BE2C (cell line): ENCODE results near the gene TTLL11.

Experiments used
- DNase-seq: peaks from one replicate; pipeline ENCODE4 v3.0.0-alpha.2; 2020
- H3K27me3 ChIP-seq: fragments of 250-450 bp; sonication (Bioruptor Pico); 2 replicates; pipeline ENCODE4 v1.5.1; 2020; ENCODE audit warnings: mild to moderate bottlenecking
- H3K36me3 ChIP-seq: fragments of 250-450 bp; sonication (Bioruptor Pico); 2 replicates; pipeline ENCODE4 v1.5.1; 2020; ENCODE audit warnings: mild to moderate bottlenecking
- H3K4me1 ChIP-seq: fragments of 250-450 bp; sonication (Bioruptor Pico); 2 replicates; pipeline ENCODE4 v1.5.1; 2020
- H3K4me3 ChIP-seq: 2 replicates; pipeline ENCODE4 v1.5.1; 2011; ENCODE audit warnings: low read depth, low read length
- H3K9me3 ChIP-seq: fragments of 250-450 bp; sonication (Bioruptor Pico); 2 replicates; pipeline ENCODE4 v1.5.1; 2020
- TF ChIP-seq, protein P1 (sequence below): IDR thresholded peaks from 2 replicates; pipeline ENCODE4 v1.5.1; 2012; ENCODE audit warnings: mild to moderate bottlenecking, low read depth, low read length

TTLL11 gene

DNA sequence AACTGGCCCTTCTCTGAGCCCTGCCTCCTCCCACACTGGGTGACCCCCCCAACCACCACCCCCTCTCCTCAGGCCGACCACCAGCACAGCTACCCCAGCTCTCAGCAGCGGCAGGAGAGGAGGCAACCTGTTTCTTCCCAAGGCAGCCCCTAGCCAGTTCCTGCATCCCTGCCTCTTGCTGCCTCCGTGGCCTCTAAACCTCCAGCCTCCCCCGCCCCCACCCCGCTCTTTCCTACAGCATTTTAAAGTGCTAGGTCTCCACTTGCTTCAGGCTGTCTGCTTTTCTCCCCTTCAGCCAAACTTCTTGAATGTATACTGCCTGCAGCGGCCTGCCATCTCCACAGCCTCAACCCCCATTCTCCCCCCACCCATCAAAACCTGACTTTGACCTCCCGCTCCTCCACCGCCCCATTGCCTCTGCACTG, 306.1 kb downstream of the TTLL11 start:
- DNase-seq = no peak
- Histone ChIP-seq H3K4me1 (peaks cover 16% of the 10 kb centered on the region), H3K36me3 (peaks cover 18% of the 10 kb centered on the region), H3K9me3 (no peaks in the 10 kb centered on the region), H3K27me3 (no peaks in the 10 kb centered on the region), H3K4me3 (no peak overlapping the region)
- TF ChIP-seq, protein P1, sequence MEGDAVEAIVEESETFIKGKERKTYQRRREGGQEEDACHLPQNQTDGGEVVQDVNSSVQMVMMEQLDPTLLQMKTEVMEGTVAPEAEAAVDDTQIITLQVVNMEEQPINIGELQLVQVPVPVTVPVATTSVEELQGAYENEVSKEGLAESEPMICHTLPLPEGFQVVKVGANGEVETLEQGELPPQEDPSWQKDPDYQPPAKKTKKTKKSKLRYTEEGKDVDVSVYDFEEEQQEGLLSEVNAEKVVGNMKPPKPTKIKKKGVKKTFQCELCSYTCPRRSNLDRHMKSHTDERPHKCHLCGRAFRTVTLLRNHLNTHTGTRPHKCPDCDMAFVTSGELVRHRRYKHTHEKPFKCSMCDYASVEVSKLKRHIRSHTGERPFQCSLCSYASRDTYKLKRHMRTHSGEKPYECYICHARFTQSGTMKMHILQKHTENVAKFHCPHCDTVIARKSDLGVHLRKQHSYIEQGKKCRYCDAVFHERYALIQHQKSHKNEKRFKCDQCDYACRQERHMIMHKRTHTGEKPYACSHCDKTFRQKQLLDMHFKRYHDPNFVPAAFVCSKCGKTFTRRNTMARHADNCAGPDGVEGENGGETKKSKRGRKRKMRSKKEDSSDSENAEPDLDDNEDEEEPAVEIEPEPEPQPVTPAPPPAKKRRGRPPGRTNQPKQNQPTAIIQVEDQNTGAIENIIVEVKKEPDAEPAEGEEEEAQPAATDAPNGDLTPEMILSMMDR = no peak

DNA sequence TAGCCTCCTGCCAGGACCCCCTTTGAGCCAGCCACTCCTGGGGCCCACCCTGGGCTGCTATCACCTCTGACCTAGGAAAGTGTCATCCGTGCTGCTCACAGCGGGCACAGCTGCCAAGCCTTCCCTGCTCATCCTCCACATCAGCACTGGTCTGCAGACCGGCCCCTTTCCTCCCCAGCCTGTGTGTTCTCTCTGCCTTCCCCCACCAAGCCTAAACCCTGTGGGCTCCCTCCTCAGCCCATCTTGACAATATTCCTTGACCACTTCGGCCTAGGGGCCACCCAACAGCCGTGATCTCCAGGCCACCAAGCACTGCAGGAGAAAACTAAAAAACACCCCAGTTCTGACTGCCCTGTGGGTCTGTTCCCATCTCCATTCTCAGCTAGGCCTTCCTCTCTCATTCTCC, 306.6 kb downstream of the TTLL11 start:
- TF ChIP-seq, protein P1 = no peak
- DNase-seq = no peak
- Histone ChIP-seq H3K9me3 (no peaks in the 10 kb centered on the region), H3K4me1 (peaks cover 16% of the 10 kb centered on the region), H3K36me3 (peaks cover 22% of the 10 kb centered on the region), H3K4me3 (no peak overlapping the region), H3K27me3 (no peaks in the 10 kb centered on the region)

DNA sequence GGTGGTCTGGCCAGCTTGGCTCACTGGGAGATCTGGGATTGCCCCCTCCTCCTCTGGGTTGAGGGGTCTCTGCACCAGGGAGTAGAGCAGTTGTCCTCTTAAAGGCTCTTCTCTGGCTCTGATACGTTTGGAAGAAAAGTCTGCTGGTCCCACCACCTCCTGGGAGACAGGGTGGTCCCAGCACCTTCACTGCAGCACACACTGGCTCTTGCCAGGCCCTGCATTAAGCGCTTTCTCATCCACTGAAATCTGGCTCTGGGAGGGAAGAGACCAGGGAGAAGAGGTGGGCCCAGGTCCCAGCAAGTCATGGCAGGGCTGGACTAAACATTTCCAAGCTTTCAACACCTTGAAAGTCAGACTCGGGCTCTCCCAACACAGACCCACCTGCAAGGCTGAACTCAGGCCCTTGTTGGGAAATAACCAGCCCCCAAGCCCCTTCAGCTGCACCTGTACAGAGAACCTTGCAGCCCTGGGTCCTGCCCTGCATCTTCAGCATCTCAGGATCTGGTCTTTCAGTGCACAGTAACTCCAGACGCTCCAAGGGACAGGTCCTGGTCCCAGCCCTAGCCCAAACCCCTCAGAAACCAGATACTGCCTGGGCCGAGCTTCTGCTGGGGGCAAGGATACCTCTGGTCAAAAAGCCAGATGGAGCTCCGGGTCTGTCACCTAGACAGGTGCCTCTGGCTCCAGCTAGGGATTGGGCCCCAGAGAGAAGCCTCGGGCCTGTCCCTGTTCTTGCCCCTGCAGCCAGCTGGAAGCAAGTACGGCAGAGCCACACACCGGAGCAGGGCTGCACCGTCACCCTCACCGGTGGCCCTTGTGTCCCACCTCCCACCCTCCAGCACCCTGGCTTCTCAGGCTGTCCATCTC, 307.2 kb downstream of the TTLL11 start:
- no peaks in the 10 kb centered on the region for H3K9me3 ChIP-seq
- H3K4me3 ChIP-seq = no peak overlapping the region
- no peaks in the 10 kb centered on the region for H3K27me3 ChIP-seq
- TF ChIP-seq, protein P1 = no peak
- DNase-seq = no peak
- peaks cover 28% of the 10 kb centered on the region for H3K36me3 ChIP-seq
- H3K4me1 ChIP-seq = peaks cover 16% of the 10 kb centered on the region

DNA sequence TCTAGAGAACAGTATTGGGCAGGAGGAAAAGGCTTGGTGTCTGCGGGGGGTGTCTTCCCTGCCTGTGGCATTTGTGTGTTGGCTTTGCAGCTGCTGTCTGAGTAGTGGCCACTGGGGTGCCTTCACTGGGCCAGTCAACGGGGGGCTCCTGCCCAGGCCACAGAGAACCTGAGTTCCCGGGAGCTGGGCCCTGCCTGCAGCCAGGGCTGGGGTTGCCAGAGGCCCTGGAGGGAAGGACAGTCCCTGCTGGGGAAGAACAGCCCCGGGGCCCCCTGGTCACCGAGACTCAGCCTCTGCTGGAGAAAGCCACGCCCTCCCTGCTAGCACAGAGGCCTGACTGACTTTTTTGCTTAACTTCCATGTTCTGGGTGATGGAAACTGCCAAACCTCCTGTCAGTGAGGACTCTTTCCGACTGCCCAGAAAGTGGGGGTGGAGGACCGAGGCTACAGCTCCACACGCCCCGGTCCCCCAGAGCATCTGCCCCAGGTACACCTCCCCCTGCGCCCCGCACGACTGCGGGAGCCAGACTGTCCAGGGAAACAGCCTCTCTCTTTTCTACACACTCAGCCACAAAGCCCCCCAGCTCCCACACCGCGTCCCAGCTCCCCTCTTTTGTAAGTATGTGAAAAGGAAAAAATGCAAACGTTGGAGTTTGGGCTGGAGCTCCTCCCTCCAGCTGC, 308.2 kb downstream of the TTLL11 start:
- TF ChIP-seq, protein P1 = no peak
- no peak for DNase-seq
- H3K4me1 ChIP-seq = peaks cover 16% of the 10 kb centered on the region
- H3K36me3 ChIP-seq = peaks cover 32% of the 10 kb centered on the region
- H3K9me3 ChIP-seq = no peaks in the 10 kb centered on the region
- H3K27me3 ChIP-seq = no peaks in the 10 kb centered on the region
- H3K4me3 ChIP-seq = no peak overlapping the region

DNA sequence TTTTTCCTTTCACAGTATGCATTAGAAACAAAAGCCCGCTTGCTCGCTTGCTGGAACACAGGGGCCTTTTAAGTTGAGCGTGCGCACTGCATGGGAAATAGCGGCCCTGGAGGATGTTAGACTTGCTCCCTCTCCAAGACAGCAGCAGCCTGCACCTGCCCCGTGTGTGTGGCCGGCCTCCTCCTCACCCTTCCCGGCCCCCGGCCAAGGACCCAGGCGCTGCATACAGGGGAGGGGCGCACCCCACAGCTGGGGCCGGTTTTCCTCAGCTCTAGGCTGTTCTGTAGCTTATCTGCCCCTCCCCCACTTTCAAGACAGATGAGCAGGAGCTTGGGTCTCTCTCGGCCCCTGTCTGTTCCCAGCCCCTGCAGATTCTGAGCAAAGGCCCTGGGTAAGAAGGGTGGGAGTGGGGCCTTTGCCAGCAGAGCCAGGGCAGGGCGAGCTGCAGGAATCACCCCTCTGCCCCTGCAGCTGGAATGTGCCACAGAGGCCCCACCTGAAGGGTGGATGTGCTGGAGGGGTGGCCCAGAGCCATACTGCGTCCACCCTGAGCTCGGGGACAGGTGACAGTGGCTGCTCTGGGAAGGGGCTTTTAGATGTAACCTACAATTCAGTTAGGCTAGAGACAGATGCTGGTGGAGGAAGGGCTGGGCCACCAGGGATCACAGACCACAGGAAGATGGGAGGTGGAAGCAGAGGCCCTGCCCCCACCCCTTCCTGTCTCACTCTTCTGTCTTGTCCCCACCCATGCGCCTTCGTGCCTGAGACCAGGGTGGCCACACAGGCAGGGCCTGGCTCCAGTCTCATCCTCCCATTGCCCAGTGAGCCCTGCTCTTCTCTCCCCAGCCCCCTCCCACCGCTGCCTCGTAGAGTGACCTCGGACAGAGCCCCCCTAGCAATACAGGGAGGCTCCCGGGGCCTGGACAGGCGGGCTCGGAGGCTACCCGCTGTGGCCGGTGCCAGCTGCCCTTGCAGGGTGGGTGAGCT, 309.3 kb downstream of the TTLL11 start:
- H3K36me3 ChIP-seq = peaks cover 32% of the 10 kb centered on the region
- no peaks in the 10 kb centered on the region for H3K27me3 ChIP-seq
- TF ChIP-seq, protein P1 = no peak
- H3K4me1 ChIP-seq = peaks cover 19% of the 10 kb centered on the region
- H3K9me3 ChIP-seq = no peaks in the 10 kb centered on the region
- H3K4me3 ChIP-seq = no peak overlapping the region
- peak; percentile 47 for DNase-seq
